ENCODE data around the gene CENPQ. TPM values are rescaled to one million over a fixed set of nuclear protein-coding genes. Genes with fewer than 3 reads are reported as not detected.

Gene CENPQ
- total and polyA plus RNA-seq, 2 of the 8 experiments (the other 6 are each of a cell fraction or from before 2014, with no cell fraction given) = 9.4 to 19.6 TPM

DNA sequence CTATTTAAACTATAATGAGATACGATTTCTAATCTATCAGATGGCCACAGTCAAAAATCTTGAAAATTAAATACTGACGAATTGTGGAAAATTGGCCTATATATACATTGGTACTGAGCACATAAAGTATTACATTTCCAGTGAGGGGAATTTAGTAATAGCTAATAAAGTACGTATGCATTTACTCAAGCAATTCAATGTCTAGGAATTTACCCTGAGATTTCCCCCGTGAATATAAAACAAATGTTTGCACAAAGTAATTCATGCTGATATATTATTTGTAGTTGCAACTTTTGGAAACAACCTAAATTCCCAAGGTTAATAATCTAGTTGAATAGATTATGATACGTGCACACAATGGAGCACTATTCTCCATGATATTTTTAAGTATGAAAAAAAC lies 72.6 kb downstream of the CENPQ start:
- H3K4ac ChIP-seq (replicated peaks; ENCODE audit: insufficient read length, low read depth, low read length) = no peak overlapping the region
- no peaks in the 10 kb centered on the region for H3K23me2 ChIP-seq (ENCODE audit: low read depth, low read length)
- H3K18ac ChIP-seq (ENCODE audit: extremely low read depth, low read length) = no peak overlapping the region
- no peak overlapping the region for H2AFZ ChIP-seq (ENCODE audit: low read length)
- no peak overlapping the region for H2BK120ac ChIP-seq (replicated peaks; ENCODE audit: low read depth, low read length)
- H3K23ac ChIP-seq (ENCODE audit: insufficient read length) = no peak overlapping the region
- H3K56ac ChIP-seq (replicated peaks; ENCODE audit: insufficient read length, low read depth, low read length) = no peak overlapping the region
- H4K8ac ChIP-seq (ENCODE audit: extremely low read depth, insufficient read depth, low read length) = no peak overlapping the region
- DNase-seq (ENCODE audit: low read depth in 1 of 2, low spot score in 2 of 2) = no peak
- no peaks in the 10 kb centered on the region for H4K20me1 ChIP-seq (replicated peaks in 1 of 2; ENCODE audit: control insufficient read depth in 1 of 2, insufficient read depth in 2 of 2, low read length in 2 of 2)
- H3K27me3 ChIP-seq (replicated peaks in 1 of 4; ENCODE audit: control insufficient read depth in 3 of 4, extremely low read depth in 1 of 4, insufficient read depth in 3 of 4, low read length in 3 of 4) = no peaks in the 10 kb centered on the region
- WGBS, 2 experiments (ENCODE audit: extremely low coverage in 1 of 2, insufficient coverage in 1 of 2, insufficient read length in 1 of 2, insufficient replicate concordance in 2 of 2, low coverage in 1 of 2, low lambda C conversion rate in 2 of 2, missing lambda C conversion rate in 1 of 2) = 86% methylated on average over 5 of the region's 5 CpGs; no CpG with 5 or more reads in 1 of the 2 experiments
- no peak for FAIRE-seq
- H3K4me1 ChIP-seq (replicated peaks in 1 of 4; ENCODE audit: control insufficient read depth in 3 of 4, insufficient read depth in 4 of 4, low read length in 3 of 4) = no peaks in the 10 kb centered on the region
- H3K4me3 ChIP-seq (ENCODE audit: extremely low read depth in 1 of 4, insufficient read depth in 2 of 4, low read depth in 3 of 4, low read length in 4 of 4) = no peak overlapping the region
- no peak overlapping the region for H4K5ac ChIP-seq (ENCODE audit: insufficient read length, low read depth, low read length)
- H2BK20ac ChIP-seq (ENCODE audit: low read length) = no peak overlapping the region
- no peak overlapping the region for H3K14ac ChIP-seq (ENCODE audit: insufficient read length)
- no peak overlapping the region for H3K9ac ChIP-seq (replicated peaks in 1 of 4; ENCODE audit: extremely low read depth in 1 of 4, low read depth in 3 of 4, low read length in 3 of 4)
- ChIA-PET POLR2A (ENCODE audit: partially characterized antibody) (no interaction called here), CTCF (ENCODE audit: partially characterized antibody) (interaction anchor here (1.2 to 1.6 kb wide), 4 partner anchors 8 to 315 kb away, joined by 3 to 6 read pairs (median 4); no protein-coding TSS in a partner anchor)
- no peak overlapping the region for H2AK5ac ChIP-seq (ENCODE audit: low read depth, low read length)
- H2BK15ac ChIP-seq (ENCODE audit: low read length) = no peak overlapping the region
- H3K79me1 ChIP-seq (ENCODE audit: low read depth, low read length) = no peaks in the 10 kb centered on the region
- no peak overlapping the region for H2BK5ac ChIP-seq (ENCODE audit: low read depth, low read length)
- no peak overlapping the region for H4K91ac ChIP-seq (replicated peaks; ENCODE audit: insufficient read length, low read length)
- H3K4me2 ChIP-seq (ENCODE audit: insufficient read depth in 1 of 2, low read depth in 2 of 2, low read length in 2 of 2) = no peak overlapping the region
- H3K9me3 ChIP-seq (ENCODE audit: insufficient read depth in 2 of 2, low read depth in 1 of 2, low read length in 1 of 2) = no peaks in the 10 kb centered on the region
- no peaks in the 10 kb centered on the region for H3K79me2 ChIP-seq (ENCODE audit: control insufficient read depth in 1 of 2, insufficient read depth in 2 of 2, low read length in 2 of 2)
- no peak overlapping the region for H2BK12ac ChIP-seq (ENCODE audit: low read depth, low read length)
- no peaks in the 10 kb centered on the region for H3K36me3 ChIP-seq (ENCODE audit: control insufficient read depth in 2 of 4, insufficient read depth in 4 of 4, low read length in 3 of 4)
- H3K27ac ChIP-seq (ENCODE audit: low read depth, low read length) = no peak overlapping the region
- TF ChIP-seq TBP (IDR thresholded peaks at IDR 0.05; ENCODE audit: low read depth, low read length) (no peak), HDAC2 (IDR thresholded peaks at IDR 0.05; ENCODE audit: borderline replicate concordance in 1 of 2, low read depth in 2 of 2, low read length in 2 of 2) (no peak), BCL11A (IDR thresholded peaks at IDR 0.05; ENCODE audit: low read depth in 2 of 2, low read length in 2 of 2) (no peak), RFX5 (IDR thresholded peaks at IDR 0.05; ENCODE audit: borderline replicate concordance, low read depth, low read length) (no peak), SP2 (IDR thresholded peaks at IDR 0.05; ENCODE audit: low read length) (no peak), ASH2L (IDR thresholded peaks at IDR 0.05; ENCODE audit: low read length) (no peak), SIN3A (conservative IDR thresholded peaks at IDR 0.05 in 1 of 2, IDR thresholded peaks at IDR 0.05 in 1 of 2; ENCODE audit: low read depth in 1 of 2, low read length in 2 of 2) (no peak)

Data from H1 (cell line).